ENCODE data around the gene SLC6A4.

The SLC6A4 gene

GRCh38 chr17:30226878-30227277 is 8.6 kb downstream of the SLC6A4 start:
- TF ChIP-seq, protein P1, sequence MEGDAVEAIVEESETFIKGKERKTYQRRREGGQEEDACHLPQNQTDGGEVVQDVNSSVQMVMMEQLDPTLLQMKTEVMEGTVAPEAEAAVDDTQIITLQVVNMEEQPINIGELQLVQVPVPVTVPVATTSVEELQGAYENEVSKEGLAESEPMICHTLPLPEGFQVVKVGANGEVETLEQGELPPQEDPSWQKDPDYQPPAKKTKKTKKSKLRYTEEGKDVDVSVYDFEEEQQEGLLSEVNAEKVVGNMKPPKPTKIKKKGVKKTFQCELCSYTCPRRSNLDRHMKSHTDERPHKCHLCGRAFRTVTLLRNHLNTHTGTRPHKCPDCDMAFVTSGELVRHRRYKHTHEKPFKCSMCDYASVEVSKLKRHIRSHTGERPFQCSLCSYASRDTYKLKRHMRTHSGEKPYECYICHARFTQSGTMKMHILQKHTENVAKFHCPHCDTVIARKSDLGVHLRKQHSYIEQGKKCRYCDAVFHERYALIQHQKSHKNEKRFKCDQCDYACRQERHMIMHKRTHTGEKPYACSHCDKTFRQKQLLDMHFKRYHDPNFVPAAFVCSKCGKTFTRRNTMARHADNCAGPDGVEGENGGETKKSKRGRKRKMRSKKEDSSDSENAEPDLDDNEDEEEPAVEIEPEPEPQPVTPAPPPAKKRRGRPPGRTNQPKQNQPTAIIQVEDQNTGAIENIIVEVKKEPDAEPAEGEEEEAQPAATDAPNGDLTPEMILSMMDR (IDR thresholded peaks at IDR 0.05; ENCODE audit: low read depth, low read length), result no peak
- DNase-seq (ENCODE audit: extremely low read depth, low read depth), result no peak

GRCh38 chr17:30225919-30226553 is 9.5 kb downstream of the SLC6A4 start:
- TF ChIP-seq, protein P1 (IDR thresholded peaks at IDR 0.05; ENCODE audit: low read depth, low read length), result no peak
- DNase-seq (ENCODE audit: extremely low read depth, low read depth), result no peak

DNA sequence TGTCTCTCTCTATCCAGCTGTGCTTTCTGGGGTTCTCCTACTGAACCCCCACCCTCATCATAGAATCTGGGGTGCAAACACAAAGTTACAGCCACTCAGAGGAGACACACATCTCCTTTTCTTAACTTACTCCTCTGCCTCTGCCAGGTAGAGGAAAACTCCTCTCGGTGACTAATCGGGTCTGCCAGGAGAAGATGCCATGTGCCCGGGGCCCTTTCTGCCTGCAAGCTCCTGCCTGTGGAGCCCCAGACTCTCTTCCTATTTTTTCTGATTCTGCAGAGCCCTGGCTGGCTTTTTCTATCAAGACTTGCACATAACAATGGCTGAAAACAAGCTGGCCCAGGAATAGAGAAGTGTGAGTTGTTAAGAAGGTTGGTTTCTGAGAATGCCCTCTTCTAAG is 10.4 kb downstream of the SLC6A4 start:
- TF ChIP-seq, protein P1 (IDR thresholded peaks at IDR 0.05; ENCODE audit: low read depth, low read length), result no peak
- no peak for DNase-seq (ENCODE audit: extremely low read depth, low read depth)

DNA sequence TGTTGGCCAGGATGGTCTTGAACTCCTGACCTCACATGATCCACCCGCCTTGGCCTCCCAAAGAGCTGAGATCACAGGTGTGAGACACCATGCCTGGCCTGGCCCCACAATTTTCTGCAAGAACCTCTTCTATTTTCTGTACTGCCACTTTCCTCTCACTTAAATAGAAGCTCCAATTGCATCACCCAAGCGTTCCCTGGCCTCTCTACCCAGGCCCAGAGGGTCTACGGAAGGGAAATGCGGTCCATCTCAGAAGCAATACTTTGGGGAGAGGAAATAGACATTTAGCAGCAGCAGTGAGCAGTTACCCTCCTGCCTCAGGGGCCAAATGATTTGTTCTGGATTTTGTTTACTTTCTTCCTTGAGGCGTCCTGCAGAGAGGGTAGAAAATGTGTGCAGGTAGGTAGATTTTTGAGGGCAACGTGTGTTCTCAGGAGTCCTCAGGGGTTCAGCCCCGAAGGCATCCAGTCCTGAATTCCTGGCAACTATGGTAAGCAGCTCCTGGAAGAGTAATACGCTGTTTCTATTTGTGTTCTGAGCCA is 11.0 kb downstream of the SLC6A4 start:
- no peak for DNase-seq (ENCODE audit: extremely low read depth, low read depth)
- TF ChIP-seq, protein P1 (IDR thresholded peaks at IDR 0.05; ENCODE audit: low read depth, low read length), result no peak

- no peak for DNase-seq (ENCODE audit: extremely low read depth, low read depth)
Measured at GRCh38 chr17:30222721-30223175, 12.7 kb downstream of the SLC6A4 start.

DNA sequence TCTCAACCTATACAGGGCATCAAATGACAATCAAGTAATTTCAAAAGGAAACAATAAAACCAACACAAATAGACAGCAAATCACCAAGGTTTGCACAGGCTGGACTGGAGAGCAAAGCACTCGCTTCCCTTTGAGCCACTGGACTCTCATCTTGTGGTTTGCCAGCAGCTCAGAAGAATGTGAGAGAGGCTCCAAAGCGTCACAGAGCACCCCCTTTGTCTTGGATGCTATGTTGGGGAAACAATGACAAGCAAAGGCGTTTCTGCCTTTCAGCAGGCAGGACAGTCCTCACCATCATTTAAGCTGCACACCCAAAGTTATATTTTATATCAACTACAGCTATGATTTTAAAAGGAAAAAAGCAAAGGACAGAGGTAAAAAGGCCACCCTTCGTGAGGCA is 13.2 kb downstream of the SLC6A4 start:
- DNase-seq (ENCODE audit: extremely low read depth, low read depth), result no peak
- TF ChIP-seq, protein P1 (IDR thresholded peaks at IDR 0.05; ENCODE audit: low read depth, low read length), result no peak

More at GRCh38 chr17:30222721-30223175, 12.7 kb downstream of the SLC6A4 start:
- TF ChIP-seq, protein P1 (IDR thresholded peaks at IDR 0.05; ENCODE audit: low read depth, low read length), result no peak

- TF ChIP-seq, protein P1 (IDR thresholded peaks at IDR 0.05; ENCODE audit: low read depth, low read length), result no peak
- no peak for DNase-seq (ENCODE audit: extremely low read depth, low read depth)
Measured at GRCh38 chr17:30221346-30221745, 14.2 kb downstream of the SLC6A4 start.

Data from AG09319 (cell line).